ENCODE results near the gene PWP2.
"Not testable (repeated sequence)": the region's sequence is repeated elsewhere in the genome, so short reads cannot be mapped to it uniquely, and the experiment has no call there.

Gene PWP2

GRCh38 chr21:44155231-44155993 is 48.2 kb downstream of the PWP2 start:
- no CpG with 5 or more reads among the region's 38 CpGs for WGBS
- H3K9ac ChIP-seq (ENCODE audit: low read depth, low read length): not testable (repeated sequence)

GRCh38 chr21:44155994-44156380 is 48.8 kb downstream of the PWP2 start:
- H3K27me3 ChIP-seq (ENCODE audit: insufficient read depth, low read length); H3K9me3 ChIP-seq (ENCODE audit: insufficient read depth, low read depth, low read length); H3K9ac ChIP-seq (ENCODE audit: low read depth, low read length); H3K4me3 ChIP-seq (ENCODE audit: low read length); H3K4me1 ChIP-seq (ENCODE audit: insufficient read depth, low read length); H3K27ac ChIP-seq (ENCODE audit: low read depth, low read length); H3K36me3 ChIP-seq (ENCODE audit: insufficient read depth, low read length): not testable (repeated sequence)
- WGBS: no CpG with 5 or more reads among the region's 8 CpGs

More at GRCh38 chr21:44155231-44155993, 48.2 kb downstream of the PWP2 start:
- H3K4me1 ChIP-seq (ENCODE audit: insufficient read depth, low read length); H3K9me3 ChIP-seq (ENCODE audit: insufficient read depth, low read depth, low read length); H3K4me3 ChIP-seq (ENCODE audit: low read length); H3K36me3 ChIP-seq (ENCODE audit: insufficient read depth, low read length); H3K27ac ChIP-seq (ENCODE audit: low read depth, low read length); H3K27me3 ChIP-seq (ENCODE audit: insufficient read depth, low read length): not testable (repeated sequence)

GRCh38 chr21:44157439-44158081 is 50.4 kb downstream of the PWP2 start:
- H3K4me1 ChIP-seq (ENCODE audit: insufficient read depth, low read length); H3K36me3 ChIP-seq (ENCODE audit: insufficient read depth, low read length); H3K27me3 ChIP-seq (ENCODE audit: insufficient read depth, low read length); H3K4me3 ChIP-seq (ENCODE audit: low read length); H3K9ac ChIP-seq (ENCODE audit: low read depth, low read length); H3K9me3 ChIP-seq (ENCODE audit: insufficient read depth, low read depth, low read length); H3K27ac ChIP-seq (ENCODE audit: low read depth, low read length): not testable (repeated sequence)
- WGBS: no CpG with 5 or more reads among the region's 28 CpGs

- no CpG with 5 or more reads among the region's 7 CpGs for WGBS
- not testable (repeated sequence) for H3K27me3 ChIP-seq (ENCODE audit: insufficient read depth, low read length); H3K9me3 ChIP-seq (ENCODE audit: insufficient read depth, low read depth, low read length); H3K27ac ChIP-seq (ENCODE audit: low read depth, low read length); H3K4me1 ChIP-seq (ENCODE audit: insufficient read depth, low read length); H3K9ac ChIP-seq (ENCODE audit: low read depth, low read length); H3K4me3 ChIP-seq (ENCODE audit: low read length); H3K36me3 ChIP-seq (ENCODE audit: insufficient read depth, low read length)
Observed at GRCh38 chr21:44158082-44158468, 50.9 kb downstream of the PWP2 start.

GRCh38 chr21:44159349-44160297 is 52.4 kb downstream of the PWP2 start:
- H3K36me3 ChIP-seq (ENCODE audit: insufficient read depth, low read length); H3K4me1 ChIP-seq (ENCODE audit: insufficient read depth, low read length); H3K4me3 ChIP-seq (ENCODE audit: low read length); H3K27me3 ChIP-seq (ENCODE audit: insufficient read depth, low read length); H3K9ac ChIP-seq (ENCODE audit: low read depth, low read length); H3K9me3 ChIP-seq (ENCODE audit: insufficient read depth, low read depth, low read length); H3K27ac ChIP-seq (ENCODE audit: low read depth, low read length): not testable (repeated sequence)
- WGBS: 100% methylated on average over 1 of the region's 30 CpGs

GRCh38 chr21:44160298-44160672 is 53.1 kb downstream of the PWP2 start:
- H3K9ac ChIP-seq (ENCODE audit: low read depth, low read length); H3K27me3 ChIP-seq (ENCODE audit: insufficient read depth, low read length); H3K27ac ChIP-seq (ENCODE audit: low read depth, low read length); H3K9me3 ChIP-seq (ENCODE audit: insufficient read depth, low read depth, low read length); H3K4me3 ChIP-seq (ENCODE audit: low read length); H3K4me1 ChIP-seq (ENCODE audit: insufficient read depth, low read length); H3K36me3 ChIP-seq (ENCODE audit: insufficient read depth, low read length): not testable (repeated sequence)
- WGBS: no CpG with 5 or more reads among the region's 15 CpGs

GRCh38 chr21:44160821-44161220 is 53.6 kb downstream of the PWP2 start:
- not testable (repeated sequence) for H3K27me3 ChIP-seq (ENCODE audit: insufficient read depth, low read length); H3K9me3 ChIP-seq (ENCODE audit: insufficient read depth, low read depth, low read length); H3K4me3 ChIP-seq (ENCODE audit: low read length); H3K9ac ChIP-seq (ENCODE audit: low read depth, low read length); H3K36me3 ChIP-seq (ENCODE audit: insufficient read depth, low read length); H3K4me1 ChIP-seq (ENCODE audit: insufficient read depth, low read length); H3K27ac ChIP-seq (ENCODE audit: low read depth, low read length)
- WGBS: no CpG with 5 or more reads among the region's 20 CpGs

GRCh38 chr21:44163167-44163653 is 56.0 kb downstream of the PWP2 start:
- not testable (repeated sequence) for H3K4me1 ChIP-seq (ENCODE audit: insufficient read depth, low read length); H3K9ac ChIP-seq (ENCODE audit: low read depth, low read length); H3K4me3 ChIP-seq (ENCODE audit: low read length); H3K27me3 ChIP-seq (ENCODE audit: insufficient read depth, low read length); H3K27ac ChIP-seq (ENCODE audit: low read depth, low read length); H3K9me3 ChIP-seq (ENCODE audit: insufficient read depth, low read depth, low read length); H3K36me3 ChIP-seq (ENCODE audit: insufficient read depth, low read length)
- WGBS: no CpG with 5 or more reads among the region's 13 CpGs

GRCh38 chr21:44165933-44166332 is 58.7 kb downstream of the PWP2 start:
- not testable (repeated sequence) for H3K4me1 ChIP-seq (ENCODE audit: insufficient read depth, low read length); H3K36me3 ChIP-seq (ENCODE audit: insufficient read depth, low read length); H3K4me3 ChIP-seq (ENCODE audit: low read length); H3K9ac ChIP-seq (ENCODE audit: low read depth, low read length); H3K9me3 ChIP-seq (ENCODE audit: insufficient read depth, low read depth, low read length); H3K27ac ChIP-seq (ENCODE audit: low read depth, low read length); H3K27me3 ChIP-seq (ENCODE audit: insufficient read depth, low read length)
- no CpG with 5 or more reads among the region's 15 CpGs for WGBS

GRCh38 chr21:44167527-44167926 is 60.3 kb downstream of the PWP2 start:
- not testable (repeated sequence) for H3K4me3 ChIP-seq (ENCODE audit: low read length); H3K36me3 ChIP-seq (ENCODE audit: insufficient read depth, low read length); H3K4me1 ChIP-seq (ENCODE audit: insufficient read depth, low read length); H3K27me3 ChIP-seq (ENCODE audit: insufficient read depth, low read length); H3K27ac ChIP-seq (ENCODE audit: low read depth, low read length); H3K9me3 ChIP-seq (ENCODE audit: insufficient read depth, low read depth, low read length); H3K9ac ChIP-seq (ENCODE audit: low read depth, low read length)
- WGBS: no CpG with 5 or more reads among the region's 11 CpGs

- not testable (repeated sequence) for H3K4me1 ChIP-seq (ENCODE audit: insufficient read depth, low read length); H3K36me3 ChIP-seq (ENCODE audit: insufficient read depth, low read length); H3K27me3 ChIP-seq (ENCODE audit: insufficient read depth, low read length); H3K4me3 ChIP-seq (ENCODE audit: low read length); H3K9ac ChIP-seq (ENCODE audit: low read depth, low read length); H3K27ac ChIP-seq (ENCODE audit: low read depth, low read length); H3K9me3 ChIP-seq (ENCODE audit: insufficient read depth, low read depth, low read length)
- WGBS: no CpG with 5 or more reads among the region's 10 CpGs
Observed at GRCh38 chr21:44170326-44170725, 63.1 kb downstream of the PWP2 start.
